BLaER1 (cell line): ENCODE results near the gene IQGAP2.

Experiments used
- H3K27ac ChIP-seq: shearing (Covaris generic); formaldehyde crosslinking; 2 replicates; pipeline ENCODE4 v1.8.1; 2022
- H3K27me3 ChIP-seq: shearing (Covaris generic); formaldehyde crosslinking; 2 replicates; pipeline ENCODE4 v1.8.1; 2022
- H3K36me3 ChIP-seq: shearing (Covaris generic); formaldehyde crosslinking; 2 replicates; pipeline ENCODE4 v1.8.1; 2022
- H3K4me1 ChIP-seq: shearing (Covaris generic); formaldehyde crosslinking; 2 replicates; pipeline ENCODE4 v1.8.1; 2022
- H3K4me2 ChIP-seq: shearing (Covaris generic); formaldehyde crosslinking; 2 replicates; pipeline ENCODE4 v1.8.1; 2022
- H3K4me3 ChIP-seq: shearing (Covaris generic); formaldehyde crosslinking; 2 replicates; pipeline ENCODE4 v1.8.1; 2022
- H3K9ac ChIP-seq: shearing (Covaris generic); formaldehyde crosslinking; 2 replicates; pipeline ENCODE4 v1.8.1; 2022
- H3K9me3 ChIP-seq: shearing (Covaris generic); formaldehyde crosslinking; 2 replicates; pipeline ENCODE4 v1.8.1; 2022
- H4K20me1 ChIP-seq: shearing (Covaris generic); formaldehyde crosslinking; 2 replicates; pipeline ENCODE4 v1.8.1; 2022
- Cebpa-rat ChIP-seq: shearing (Covaris generic); IDR thresholded peaks from 2 replicates; pipeline ENCODE4 v1.8.1; 2022

Gene IQGAP2

GRCh38 chr5:76399268-76399667, 3.8 kb upstream of the IQGAP2 start:
- Histone ChIP-seq H3K27ac (no peak overlapping the region), H3K36me3 (no peaks in the 10 kb centered on the region), H4K20me1 (no peaks in the 10 kb centered on the region), H3K9me3 (peaks cover 6% of the 10 kb centered on the region; the same call in 1 of the 2 replicates), H3K9ac (no peak overlapping the region), H3K27me3 (no peaks in the 10 kb centered on the region), H3K4me2 (no peak overlapping the region), H3K4me1 (peaks cover 29% of the 10 kb centered on the region), H3K4me3 (no peak overlapping the region)
- TF ChIP-seq Cebpa-rat, result no peak

- no peak overlapping the region for H3K27ac ChIP-seq
- no peak for TF ChIP-seq Cebpa-rat
- H3K4me2 ChIP-seq, result peak overlapping the region; percentile 95
- no peak overlapping the region for H3K9ac ChIP-seq
- no peaks in the 10 kb centered on the region for H4K20me1 ChIP-seq
- H3K4me3 ChIP-seq, result no peak overlapping the region
- H3K9me3 ChIP-seq, result 0 out of 2 replicates have a peak, but pooled peaks cover under 1% of the 10 kb centered on the region
- no peaks in the 10 kb centered on the region for H3K27me3 ChIP-seq
- H3K36me3 ChIP-seq, result no peaks in the 10 kb centered on the region
- H3K4me1 ChIP-seq, result peaks cover 31% of the 10 kb centered on the region
Measured at GRCh38 chr5:76400466-76400865, 2.6 kb upstream of the IQGAP2 start.

GRCh38 chr5:76401801-76402250, 1.3 kb upstream of the IQGAP2 start:
- H3K4me3 ChIP-seq, result peak overlapping the region; percentile 96
- H3K4me2 ChIP-seq, result peak overlapping the region; percentile 95
- TF ChIP-seq Cebpa-rat, result no peak
- H3K9me3 ChIP-seq, result no peaks in the 10 kb centered on the region
- no peaks in the 10 kb centered on the region for H3K27me3 ChIP-seq
- H4K20me1 ChIP-seq, result peaks cover 6% of the 10 kb centered on the region; the same call in 1 of the 2 replicates
- peak overlapping the region; percentile 97 for H3K27ac ChIP-seq
- H3K36me3 ChIP-seq, result no peaks in the 10 kb centered on the region
- peak overlapping the region; percentile 85 for H3K9ac ChIP-seq
- peaks cover 44% of the 10 kb centered on the region for H3K4me1 ChIP-seq

- Histone ChIP-seq H3K4me2 (peak overlapping the region; percentile 95), H3K4me3 (peak overlapping the region; percentile 96), H4K20me1 (peaks cover 9% of the 10 kb centered on the region; the same call in 1 of the 2 replicates), H3K27me3 (no peaks in the 10 kb centered on the region), H3K4me1 (peaks cover 50% of the 10 kb centered on the region), H3K36me3 (no peaks in the 10 kb centered on the region), H3K9me3 (no peaks in the 10 kb centered on the region), H3K9ac (peak overlapping the region; percentile 97), H3K27ac (peak overlapping the region; percentile 97)
- no peak for TF ChIP-seq Cebpa-rat
Measured at GRCh38 chr5:76402251-76402885, 717 bp upstream of the IQGAP2 start.

GRCh38 chr5:76403766-76404222, 709 bp downstream of the IQGAP2 start:
- Histone ChIP-seq H3K9ac (peak overlapping the region; percentile 97), H3K4me2 (peak overlapping the region; percentile 95), H3K27me3 (no peaks in the 10 kb centered on the region), H3K4me1 (peaks cover 54% of the 10 kb centered on the region), H3K27ac (peak overlapping the region; percentile 97), H4K20me1 (peaks cover 12% of the 10 kb centered on the region; the same call in 1 of the 2 replicates), H3K36me3 (no peaks in the 10 kb centered on the region; the same call in 1 of the 2 replicates), H3K9me3 (no peaks in the 10 kb centered on the region; the same call in 1 of the 2 replicates), H3K4me3 (peak overlapping the region; percentile 96)
- no peak for TF ChIP-seq Cebpa-rat

- Histone ChIP-seq H3K4me1 (peaks cover 54% of the 10 kb centered on the region), H3K4me3 (peak overlapping the region; percentile 96), H3K9me3 (no peaks in the 10 kb centered on the region; the same call in 1 of the 2 replicates), H4K20me1 (peaks cover 18% of the 10 kb centered on the region), H3K4me2 (peak overlapping the region; percentile 95), H3K9ac (peak overlapping the region; percentile 97), H3K27me3 (no peaks in the 10 kb centered on the region), H3K27ac (peak overlapping the region; percentile 97), H3K36me3 (no peaks in the 10 kb centered on the region; the same call in 1 of the 2 replicates)
- no peak for TF ChIP-seq Cebpa-rat
Measured at GRCh38 chr5:76404223-76405211, 1.4 kb downstream of the IQGAP2 start.

GRCh38 chr5:76406014-76406413, 2.9 kb downstream of the IQGAP2 start:
- Histone ChIP-seq H3K4me3 (peak overlapping the region; percentile 96; the same call in 1 of the 2 replicates), H4K20me1 (peaks cover 33% of the 10 kb centered on the region), H3K9ac (no peak overlapping the region; the same call in 1 of the 2 replicates), H3K4me1 (peaks cover 58% of the 10 kb centered on the region), H3K27me3 (no peaks in the 10 kb centered on the region), H3K9me3 (no peaks in the 10 kb centered on the region; the same call in 1 of the 2 replicates), H3K4me2 (peak overlapping the region; percentile 95), H3K36me3 (peaks cover 2% of the 10 kb centered on the region; the same call in 1 of the 2 replicates), H3K27ac (0 out of 2 replicates have a peak overlapping the region, but pooled peaks have one; percentile 12)
- TF ChIP-seq Cebpa-rat, result no peak

GRCh38 chr5:76406673-76407072, 3.6 kb downstream of the IQGAP2 start:
- TF ChIP-seq Cebpa-rat, result no peak
- Histone ChIP-seq H3K27ac (no peak overlapping the region), H3K4me2 (peak overlapping the region; percentile 95), H3K27me3 (no peaks in the 10 kb centered on the region), H3K36me3 (peaks cover 8% of the 10 kb centered on the region; the same call in 1 of the 2 replicates), H3K9ac (no peak overlapping the region), H3K9me3 (no peaks in the 10 kb centered on the region; the same call in 1 of the 2 replicates), H3K4me3 (no peak overlapping the region), H4K20me1 (peaks cover 39% of the 10 kb centered on the region), H3K4me1 (peaks cover 55% of the 10 kb centered on the region)

GRCh38 chr5:76408104-76408654, 5.1 kb downstream of the IQGAP2 start:
- no peak overlapping the region for H3K4me3 ChIP-seq
- peaks cover 12% of the 10 kb centered on the region; the same call in 1 of the 2 replicates for H3K36me3 ChIP-seq
- peaks cover 60% of the 10 kb centered on the region for H3K4me1 ChIP-seq
- H3K9ac ChIP-seq, result no peak overlapping the region
- H4K20me1 ChIP-seq, result peaks cover 48% of the 10 kb centered on the region
- H3K9me3 ChIP-seq, result no peaks in the 10 kb centered on the region; the same call in 1 of the 2 replicates
- TF ChIP-seq Cebpa-rat, result no peak
- no peak overlapping the region for H3K4me2 ChIP-seq
- H3K27me3 ChIP-seq, result no peaks in the 10 kb centered on the region
- no peak overlapping the region for H3K27ac ChIP-seq
